H4 (cell line): ENCODE data around the gene SNX4. TPM values are rescaled to one million over a fixed set of nuclear protein-coding genes. Genes with fewer than 3 reads are reported as not detected.
"Not testable (repeated sequence)": the region's sequence is repeated elsewhere in the genome, so short reads cannot be mapped to it uniquely, and the experiment has no call there.

ENCODE experiments used
- DNase-seq: peaks from one replicate; pipeline ENCODE4 v3.0.0-alpha.2; 2015; ENCODE audit warnings: low spot score
- total RNA-seq: library from RNA; depleted of rRNA; stranded (reverse); fragments of >200 nt; shearing (Covaris generic); gene quantifications from 2 replicates; pipeline ENCODE4 v1.2.3, GENCODE V29; 2014; rRNA removed

SNX4 gene
- total RNA-seq, result 43.3 and 53.4 TPM in 2 replicates

- DNase-seq, result peak; percentile 92
Measured at GRCh38 chr3:125519678-125520562, at the start of gene SNX4. Gene SNX4, minus strand, starts transcription at chr3:125520202. Its CDS starts 30 bp downstream, at chr3:125520172.

GRCh38 chr3:125556314-125556713 lies 36.3 kb upstream of the SNX4 start:
- no peak for DNase-seq

DNA sequence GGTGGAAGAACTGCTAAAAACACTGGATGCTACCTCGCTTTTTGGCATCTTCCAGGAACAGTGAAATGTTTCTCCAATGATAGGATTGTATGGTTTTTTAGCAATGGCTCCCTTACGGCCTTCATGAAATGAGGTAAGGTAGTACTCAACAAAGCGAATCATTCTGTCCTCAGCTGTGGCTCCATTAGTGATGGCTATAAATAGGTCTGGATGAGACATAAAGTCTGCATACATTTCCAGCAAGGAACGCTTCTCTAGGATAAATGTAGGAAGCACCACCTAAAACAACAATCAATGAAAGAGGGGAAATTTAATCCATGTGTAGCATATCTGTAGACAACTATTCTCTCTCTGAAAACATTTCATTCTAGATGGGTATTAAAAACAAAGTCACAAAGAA lies 32.4 kb upstream of the SNX4 start:
- no peak for DNase-seq

- DNase-seq, result no peak
Measured at GRCh38 chr3:125528920-125529319, 8.9 kb upstream of the SNX4 start.

GRCh38 chr3:125525153-125525552 lies 5.2 kb upstream of the SNX4 start:
- no peak for DNase-seq

GRCh38 chr3:125520563-125520919 lies 539 bp upstream of the SNX4 start:
- DNase-seq, result not testable (repeated sequence)

- no peak for DNase-seq
Measured at GRCh38 chr3:125515421-125515820, 4.6 kb downstream of the SNX4 start.

DNA sequence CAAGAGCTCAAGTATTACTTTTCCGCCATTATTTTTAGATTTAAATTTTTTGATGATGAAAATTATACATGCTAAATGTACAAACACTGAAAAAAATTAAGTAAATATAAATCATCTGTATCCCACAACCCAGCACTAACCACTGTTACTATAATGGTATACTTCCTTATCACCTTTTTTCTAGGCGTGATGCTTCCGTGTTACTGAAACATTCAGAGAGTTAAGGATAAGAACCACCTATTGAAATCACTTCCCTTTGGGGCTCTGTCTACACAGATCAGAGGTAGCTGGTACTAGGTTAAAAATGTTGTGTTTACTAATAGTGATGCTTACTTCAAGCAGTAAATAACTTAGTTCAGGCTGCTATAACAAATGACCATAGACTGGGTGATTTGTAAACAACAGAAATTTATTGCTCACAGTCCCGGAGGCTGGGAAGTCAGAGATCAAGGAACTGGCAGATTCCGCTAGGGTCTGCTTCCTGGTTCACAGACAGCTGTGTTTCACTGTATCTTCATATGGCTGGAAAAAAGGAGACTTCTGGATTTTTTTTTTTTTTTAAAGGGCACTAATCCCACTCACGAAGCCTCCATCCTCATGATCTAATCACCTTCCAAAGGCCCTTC lies 6.4 kb downstream of the SNX4 start:
- DNase-seq, result no peak

- no peak for DNase-seq
Measured at GRCh38 chr3:125512135-125512920, 7.7 kb downstream of the SNX4 start.

- DNase-seq, result no peak
Measured at GRCh38 chr3:125511420-125512118, 8.4 kb downstream of the SNX4 start.

GRCh38 chr3:125507128-125507527 lies 12.9 kb downstream of the SNX4 start:
- DNase-seq, result no peak

- DNase-seq, result no peak
Measured at GRCh38 chr3:125498630-125499029, 21.4 kb downstream of the SNX4 start.

DNA sequence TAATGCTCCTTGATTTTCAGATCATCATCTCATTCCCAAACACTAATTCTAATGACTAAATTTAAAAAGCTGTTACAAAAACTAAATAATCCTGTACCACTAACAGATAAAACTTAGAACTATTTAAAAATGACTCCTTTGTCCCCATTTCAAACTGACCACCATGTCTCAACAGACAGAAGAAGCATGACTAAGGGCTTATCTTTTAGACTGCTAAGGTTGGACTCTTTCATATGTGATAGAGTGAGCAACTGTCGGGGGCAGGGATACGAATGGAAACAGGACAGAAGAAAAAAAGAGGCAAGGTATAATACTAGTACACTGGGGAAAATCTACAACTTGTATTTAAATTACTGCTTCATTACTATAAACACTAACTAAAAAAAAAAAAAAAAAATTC lies 23.3 kb downstream of the SNX4 start:
- DNase-seq, result no peak

DNA sequence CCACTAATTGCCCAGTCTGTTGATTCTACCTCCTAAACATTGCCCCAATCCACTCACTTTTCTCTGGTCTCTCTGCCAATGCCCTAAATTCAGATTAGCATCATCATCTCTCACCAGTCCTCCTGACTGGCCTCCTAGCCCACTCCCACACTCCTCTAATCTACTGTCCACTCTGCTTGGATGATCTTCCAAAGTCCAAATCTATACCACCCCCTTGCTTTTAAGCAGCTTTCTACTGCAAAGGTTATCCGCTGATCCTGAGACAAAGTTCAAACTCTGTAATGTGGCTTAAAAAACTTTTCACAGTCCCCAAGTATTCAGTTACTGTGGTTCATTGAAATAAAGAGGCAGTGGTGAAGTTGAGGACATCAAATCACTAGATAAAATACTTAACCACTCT lies 37.6 kb downstream of the SNX4 start:
- DNase-seq, result no peak

DNA sequence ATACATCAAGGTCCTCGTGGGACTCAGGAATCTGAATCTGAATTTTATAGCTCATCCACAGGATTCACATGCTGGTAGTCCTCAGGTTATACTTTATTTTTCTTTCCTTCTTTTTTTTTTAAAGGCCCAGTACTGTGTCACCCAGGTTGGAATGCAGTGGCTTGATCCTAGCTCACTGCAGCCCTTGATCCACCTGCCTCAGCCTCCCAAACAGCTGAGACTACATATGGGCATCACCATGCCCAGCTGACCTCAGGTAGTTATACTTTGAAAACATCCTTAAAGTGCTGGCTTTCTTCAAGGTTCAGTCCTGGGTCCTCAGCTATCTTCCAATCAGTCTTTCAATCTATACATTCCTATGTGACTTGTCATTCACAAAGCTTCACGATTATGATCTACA lies 38.2 kb downstream of the SNX4 start:
- DNase-seq, result no peak

DNA sequence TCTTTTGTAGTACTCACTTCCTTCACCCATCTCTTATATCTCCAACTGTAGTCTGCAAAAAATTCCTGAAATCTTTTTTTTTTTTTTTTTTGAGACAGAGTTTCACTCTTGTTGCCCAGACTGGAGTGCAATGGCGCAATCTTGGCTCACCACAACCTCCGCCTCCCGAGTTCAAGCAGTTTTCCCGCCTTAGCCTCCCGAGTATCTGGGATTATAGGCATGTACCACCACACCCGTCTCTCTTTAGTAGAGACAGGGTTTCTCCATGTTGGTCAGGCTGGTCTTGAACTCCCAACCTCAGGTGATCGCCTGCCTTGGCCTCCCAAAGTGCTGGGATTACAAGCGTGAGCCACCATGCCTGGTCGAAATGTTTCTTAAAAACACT lies 38.6 kb downstream of the SNX4 start:
- not testable (repeated sequence) for DNase-seq

- no peak for DNase-seq
Measured at GRCh38 chr3:125480656-125481374, 39.2 kb downstream of the SNX4 start.

- no peak for DNase-seq
Measured at GRCh38 chr3:125479091-125479490, 40.9 kb downstream of the SNX4 start.

DNA sequence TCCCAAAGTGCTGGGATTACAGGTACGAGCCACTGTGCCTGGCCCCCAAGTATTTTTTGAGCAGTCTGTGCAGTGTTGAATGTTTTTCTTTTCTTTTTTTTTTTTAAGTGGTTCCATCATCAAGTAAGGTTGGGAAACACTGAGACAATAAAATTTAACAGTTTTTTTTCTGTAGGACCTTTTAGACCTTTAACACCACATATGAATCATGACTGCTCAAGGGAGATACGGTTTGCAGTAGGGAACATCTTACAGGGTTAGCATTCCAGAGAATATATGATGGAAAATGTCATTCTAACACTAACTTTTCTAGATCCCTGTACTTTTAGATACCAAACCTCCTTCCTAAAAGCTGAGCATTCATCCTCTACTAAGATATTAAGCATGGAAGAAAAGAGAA lies 41.7 kb downstream of the SNX4 start:
- no peak for DNase-seq

DNA sequence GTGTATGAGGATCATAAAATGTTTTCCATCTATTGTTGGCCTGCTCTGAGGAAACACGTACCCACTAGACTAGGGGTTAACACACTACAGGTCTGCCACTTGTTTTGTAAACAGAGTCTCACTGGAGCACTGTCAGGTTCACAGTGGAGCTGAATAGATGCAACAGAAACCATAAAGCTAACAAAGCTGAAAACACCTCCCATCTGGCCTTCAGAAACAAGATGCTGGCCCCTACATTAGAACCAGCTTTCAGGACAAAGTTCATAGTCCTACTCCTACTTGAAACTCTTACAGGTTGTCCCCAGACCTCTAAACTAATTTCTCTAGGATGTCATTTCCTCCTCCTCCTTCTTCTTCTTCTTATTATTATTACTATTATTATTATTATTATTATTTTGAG lies 42.3 kb downstream of the SNX4 start:
- DNase-seq, result no peak

GRCh38 chr3:125470671-125471070 lies 49.3 kb downstream of the SNX4 start:
- no peak for DNase-seq
